GM19240 (cell line): ENCODE measurements around the gene LIAS.
"Not testable (repeated sequence)": the region's sequence is repeated elsewhere in the genome, so short reads cannot be mapped to it uniquely, and the experiment has no call there.

Experiments
- DNase-seq: peaks from one replicate; pipeline ENCODE4 v3.0.0; 2011; ENCODE audit warnings: low spot score; ENCODE audit not compliant: insufficient read length

LIAS gene

DNA sequence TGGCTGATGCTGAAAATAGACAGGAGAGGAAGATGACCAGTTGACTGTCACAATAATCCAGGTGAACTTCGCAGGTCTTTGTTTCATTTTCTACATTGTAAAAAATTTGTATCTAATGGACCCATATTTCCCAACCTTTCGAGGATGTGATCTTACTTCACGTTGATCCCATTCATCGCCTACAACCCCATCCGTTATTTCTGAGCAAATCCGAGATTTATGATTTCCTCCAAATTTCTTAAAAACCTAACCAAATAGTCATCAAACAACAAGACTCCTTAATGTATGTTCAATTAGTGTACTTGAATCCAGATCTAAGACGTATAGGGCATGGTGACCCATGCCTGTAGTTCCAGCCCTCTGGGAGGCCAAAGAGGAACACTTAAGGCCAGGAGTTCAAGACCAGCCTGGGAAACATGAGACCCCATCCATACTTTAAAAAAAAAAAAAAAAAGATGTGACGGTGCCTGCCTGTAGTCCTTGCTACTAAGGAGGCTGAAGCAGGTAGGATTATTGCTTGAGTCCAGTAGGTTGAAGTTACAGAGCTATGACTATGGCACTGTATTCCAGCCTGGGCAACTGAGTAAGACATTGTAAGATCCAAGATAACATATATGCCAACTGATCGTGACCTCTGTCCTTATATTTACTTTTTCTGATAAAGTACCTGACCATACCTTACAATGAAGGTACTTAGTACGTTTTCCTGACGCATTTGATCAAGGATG, 5.8 kb upstream of the LIAS start:
- DNase-seq, result no peak

DNA sequence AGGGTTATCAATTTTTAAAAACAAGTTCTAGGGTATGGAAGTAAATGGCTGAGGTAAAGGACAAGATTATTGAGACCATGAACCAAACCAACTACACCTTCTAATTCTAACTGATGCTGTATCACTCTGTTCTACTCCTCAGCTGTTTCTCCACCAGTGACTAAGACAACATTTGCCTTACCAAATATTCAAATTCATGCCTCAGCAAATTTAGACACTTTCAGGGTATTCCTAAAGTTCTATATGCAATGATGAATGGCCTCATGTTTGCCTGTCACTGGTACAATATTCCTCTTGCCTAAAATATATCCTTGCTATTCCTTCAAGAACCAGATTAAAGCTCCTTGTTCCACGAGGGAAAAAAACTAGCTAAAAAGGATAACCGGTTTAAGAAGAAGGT, 5.1 kb upstream of the LIAS start:
- no peak for DNase-seq

DNA sequence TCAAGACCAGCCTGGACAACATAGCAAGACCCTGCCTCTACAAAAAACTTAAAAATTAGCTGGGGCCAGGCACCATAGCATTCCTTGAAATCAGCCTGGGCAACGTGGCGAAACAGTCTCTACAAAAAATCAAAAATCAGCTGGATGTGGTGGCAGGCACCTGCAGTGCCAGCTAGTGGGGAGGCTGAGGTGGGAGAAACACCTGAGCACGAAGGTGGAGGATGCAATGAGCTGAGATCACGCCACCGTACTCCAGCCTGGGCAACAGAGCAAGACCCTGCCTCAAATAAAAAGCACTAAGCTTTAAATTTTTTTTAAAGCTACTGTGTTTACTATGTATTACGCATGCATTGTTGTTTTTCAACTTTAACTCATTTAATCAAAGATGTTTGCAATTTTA, 3.4 kb upstream of the LIAS start:
- no peak for DNase-seq

DNA sequence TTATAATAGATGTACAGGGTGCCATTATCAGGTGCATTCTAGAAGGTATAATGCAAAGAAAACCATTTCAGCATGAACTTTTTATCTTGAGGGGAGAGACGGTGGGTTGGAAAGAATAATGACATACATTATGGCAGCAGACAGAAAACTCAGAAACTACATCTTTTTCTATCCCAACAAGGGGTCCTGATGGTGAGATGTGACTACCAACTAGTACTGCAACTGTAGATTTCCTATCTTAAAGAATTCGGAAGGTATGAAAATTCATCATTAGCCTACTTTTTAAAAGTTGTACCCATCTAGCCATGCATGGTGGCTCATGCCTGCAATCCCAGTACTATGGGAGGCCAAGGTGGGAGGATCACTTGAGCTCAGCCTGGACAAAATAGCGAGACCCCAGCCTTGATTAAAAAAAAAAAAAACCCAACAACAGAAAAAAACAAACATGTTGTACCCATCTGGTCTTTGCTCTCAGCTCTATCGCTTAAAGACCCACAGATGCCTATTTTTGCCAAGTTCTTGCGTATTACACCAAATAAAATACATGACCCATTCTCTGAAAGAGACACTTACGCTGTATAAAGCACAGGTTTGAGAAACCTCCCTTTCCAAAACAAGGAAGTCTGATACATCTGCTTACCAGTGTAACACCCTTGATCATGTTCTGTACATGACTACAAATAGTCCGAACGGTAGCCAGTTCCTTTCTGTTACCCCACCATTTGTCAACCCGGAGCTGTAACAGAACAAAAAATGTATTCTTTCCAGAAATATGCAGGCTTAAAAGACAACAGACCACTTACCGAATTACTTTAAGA, 1.7 kb upstream of the LIAS start:
- DNase-seq, result no peak

DNA sequence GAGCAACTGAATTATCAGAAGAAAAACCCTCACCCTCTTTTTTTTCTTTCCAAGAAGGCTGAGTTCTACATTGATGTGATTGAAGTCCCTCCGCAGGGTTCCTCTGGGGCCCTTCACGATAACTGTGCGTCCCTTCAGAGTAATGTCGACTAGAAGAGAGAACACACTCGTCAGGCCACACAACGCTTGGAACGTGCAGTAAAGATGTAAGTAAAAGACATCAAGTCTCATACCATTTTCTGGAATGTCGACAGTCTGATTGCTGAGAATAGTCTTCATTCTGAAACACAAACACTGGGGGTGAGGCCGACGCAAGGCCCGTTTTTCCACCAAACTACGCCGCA, 723 bp upstream of the LIAS start:
- not testable (repeated sequence) for DNase-seq

DNA sequence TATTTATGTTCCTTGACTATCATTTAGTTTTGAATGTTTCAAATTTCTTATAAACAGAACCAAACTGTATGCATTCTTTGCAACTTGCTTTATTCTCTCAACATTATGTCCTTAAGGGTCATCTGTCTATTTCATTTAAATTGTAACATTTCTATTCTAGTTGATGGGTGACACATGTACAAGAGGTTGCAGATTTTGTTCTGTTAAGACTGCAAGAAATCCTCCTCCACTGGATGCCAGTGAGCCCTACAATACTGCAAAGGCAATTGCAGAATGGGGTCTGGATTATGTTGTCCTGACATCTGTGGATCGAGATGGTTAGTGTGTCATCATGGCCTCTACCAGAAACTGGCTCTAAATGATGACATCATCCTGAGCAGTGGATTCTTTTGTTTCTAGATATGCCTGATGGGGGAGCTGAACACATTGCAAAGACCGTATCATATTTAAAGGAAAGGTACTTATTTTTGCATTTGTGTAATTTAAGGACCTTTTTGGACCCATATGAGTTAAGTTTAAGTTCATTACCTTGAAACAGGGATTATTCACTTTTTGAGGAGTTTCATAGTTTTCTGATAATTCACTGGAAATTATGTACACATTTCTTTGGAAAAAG, 6.1 kb downstream of the LIAS start:
- DNase-seq, result no peak

DNA sequence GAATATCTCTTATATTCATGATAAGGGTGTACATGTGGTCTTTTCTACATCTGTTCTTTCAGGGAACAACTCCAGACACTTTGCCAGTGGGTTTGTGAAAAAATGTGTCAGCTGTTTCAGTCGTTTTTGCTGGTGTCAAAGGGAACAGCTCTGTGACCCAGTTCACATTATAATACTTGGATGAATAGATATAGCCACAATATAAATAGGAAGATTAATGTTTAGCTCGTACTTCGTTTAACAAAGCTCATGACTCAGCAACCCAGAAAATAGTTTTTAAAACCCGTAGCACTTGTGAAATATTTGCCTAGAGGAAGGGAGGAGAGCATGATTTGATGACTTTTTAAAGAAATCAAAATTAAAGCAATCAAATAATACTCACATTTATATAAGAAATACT, 7.9 kb downstream of the LIAS start:
- no peak for DNase-seq

DNA sequence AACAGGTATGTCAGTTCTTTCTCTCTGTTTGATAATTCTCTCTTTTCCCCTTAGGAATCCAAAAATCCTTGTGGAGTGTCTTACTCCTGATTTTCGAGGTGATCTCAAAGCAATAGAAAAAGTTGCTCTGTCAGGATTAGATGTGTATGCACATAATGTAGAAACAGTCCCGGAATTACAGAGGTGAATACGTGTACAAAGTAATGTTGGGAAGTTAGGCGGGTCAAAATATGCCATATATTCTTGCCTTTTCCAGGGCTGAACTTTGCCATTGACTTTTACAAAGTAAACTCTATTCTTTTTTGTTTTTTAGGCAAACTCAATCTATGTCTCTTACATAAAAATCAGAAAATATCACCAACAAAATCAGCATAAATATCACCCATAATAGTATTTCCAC, 8.6 kb downstream of the LIAS start:
- no peak for DNase-seq

DNA sequence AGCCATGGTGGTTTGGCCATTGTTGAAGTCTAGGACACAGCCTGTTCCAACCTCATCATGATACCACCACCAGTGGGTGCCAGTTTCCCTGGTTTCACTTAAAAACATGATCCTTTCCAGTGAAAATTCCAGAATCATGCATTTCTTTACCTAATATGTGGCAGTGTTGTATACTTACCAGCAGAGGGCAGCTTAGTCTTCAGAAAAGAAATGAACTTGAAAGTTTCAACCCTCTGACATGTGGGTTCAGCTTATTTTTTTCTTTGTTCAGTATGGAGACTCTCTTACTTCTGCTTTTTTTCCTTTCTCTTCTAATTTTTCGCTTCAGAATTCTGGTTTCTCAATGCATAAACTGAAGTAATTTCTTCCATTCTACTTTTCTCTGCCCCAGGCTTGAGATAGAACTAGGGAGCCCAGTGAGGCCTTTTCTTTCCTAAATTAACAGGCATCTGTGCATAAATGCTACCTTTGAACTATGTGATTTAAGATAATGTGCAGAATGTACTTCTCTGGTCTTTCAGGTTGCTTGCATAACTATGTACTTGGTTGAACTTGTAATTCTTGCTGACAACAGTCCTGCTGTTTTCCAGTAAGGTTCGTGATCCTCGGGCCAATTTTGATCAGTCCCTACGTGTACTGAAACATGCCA, 10.7 kb downstream of the LIAS start:
- DNase-seq, result peak; percentile 12

DNA sequence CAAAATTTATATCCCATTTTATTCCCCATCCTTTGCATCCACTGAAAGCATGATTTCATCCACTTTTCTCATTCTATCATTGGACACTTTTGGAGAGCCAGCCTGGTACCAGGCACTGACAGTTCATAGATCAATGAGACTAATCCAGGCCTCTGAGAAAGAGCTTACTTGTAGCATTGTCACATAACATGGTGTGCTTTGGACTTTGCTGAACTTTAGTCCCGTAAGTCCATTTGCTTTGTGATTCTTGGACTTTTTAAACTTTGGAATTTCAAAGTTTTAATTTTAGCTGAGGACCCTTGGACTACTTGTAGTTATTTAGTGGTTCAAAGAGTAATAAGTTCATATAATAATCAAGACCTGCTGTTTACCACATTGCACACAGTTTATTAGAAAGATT, 11.5 kb downstream of the LIAS start:
- DNase-seq, result no peak

DNA sequence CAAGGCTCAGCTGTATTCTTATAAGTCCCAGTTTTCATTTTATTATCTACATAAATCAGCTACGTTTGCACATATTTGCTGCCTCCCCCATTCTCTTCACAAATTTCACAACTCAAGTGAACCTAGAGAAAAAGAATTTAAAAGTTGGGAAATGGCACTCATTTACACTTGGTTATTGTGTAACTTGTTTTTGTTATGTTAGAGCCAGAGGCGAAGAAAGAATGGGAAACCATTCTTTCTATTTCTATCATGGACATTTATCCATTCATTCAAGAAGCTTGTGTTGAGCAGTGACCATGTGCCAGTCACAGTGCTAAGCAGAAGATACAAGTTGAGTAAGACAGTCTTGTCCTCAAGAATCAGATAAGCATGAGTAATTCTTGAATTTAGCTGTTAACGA, 13.5 kb downstream of the LIAS start:
- DNase-seq, result no peak

DNA sequence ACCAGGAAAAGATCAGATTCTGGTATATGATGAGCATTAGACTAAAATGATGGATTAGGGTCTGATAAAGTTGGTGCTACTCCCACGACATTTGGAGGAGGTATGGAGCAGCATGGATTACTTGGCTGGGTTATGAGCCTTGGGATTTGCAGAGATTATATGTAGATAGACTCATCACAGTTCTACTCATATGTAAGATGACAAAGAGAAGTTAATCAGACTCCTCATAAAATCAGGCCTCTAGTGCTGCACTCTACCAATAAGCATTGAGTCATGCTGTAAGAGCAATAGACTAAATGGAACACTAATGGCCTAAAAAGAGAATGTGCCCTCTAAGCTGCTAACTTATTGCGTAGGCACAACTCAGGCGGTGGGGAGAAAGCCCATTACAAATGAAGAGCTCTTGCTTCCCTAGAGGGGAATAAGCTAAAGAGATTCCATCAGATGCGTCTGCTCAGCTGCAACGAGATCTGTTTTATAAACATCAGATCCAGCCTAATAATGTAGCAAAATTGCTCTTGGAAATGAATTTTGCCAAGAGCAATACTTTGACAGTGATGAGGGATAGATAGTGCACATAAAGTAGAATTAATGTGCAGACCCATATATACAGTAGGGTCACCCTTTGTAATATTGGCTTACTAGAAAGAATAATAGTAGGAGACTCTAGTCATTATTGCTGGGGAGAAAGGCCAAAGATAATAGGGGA, 17.5 kb downstream of the LIAS start:
- no peak for DNase-seq

DNA sequence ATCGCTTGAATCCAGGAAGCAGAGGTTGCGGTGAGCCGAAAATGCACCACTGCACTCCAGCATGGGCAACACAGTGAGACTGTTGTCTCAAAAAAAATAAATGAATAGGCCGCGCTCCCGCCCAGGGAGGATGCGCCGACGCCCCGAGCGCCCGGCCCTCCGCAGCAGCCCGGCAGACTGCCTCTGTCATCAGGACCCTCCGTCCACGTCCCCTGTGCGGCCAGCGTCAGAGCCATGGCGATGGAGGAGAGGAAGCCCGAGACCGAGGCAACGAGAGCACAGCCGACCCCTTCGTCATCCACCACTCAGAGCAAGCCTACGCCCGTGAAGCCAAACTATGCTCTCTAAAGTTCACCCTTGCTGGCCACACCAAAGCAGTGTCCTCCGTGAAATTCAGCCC, 21.4 kb downstream of the LIAS start:
- no peak for DNase-seq

DNA sequence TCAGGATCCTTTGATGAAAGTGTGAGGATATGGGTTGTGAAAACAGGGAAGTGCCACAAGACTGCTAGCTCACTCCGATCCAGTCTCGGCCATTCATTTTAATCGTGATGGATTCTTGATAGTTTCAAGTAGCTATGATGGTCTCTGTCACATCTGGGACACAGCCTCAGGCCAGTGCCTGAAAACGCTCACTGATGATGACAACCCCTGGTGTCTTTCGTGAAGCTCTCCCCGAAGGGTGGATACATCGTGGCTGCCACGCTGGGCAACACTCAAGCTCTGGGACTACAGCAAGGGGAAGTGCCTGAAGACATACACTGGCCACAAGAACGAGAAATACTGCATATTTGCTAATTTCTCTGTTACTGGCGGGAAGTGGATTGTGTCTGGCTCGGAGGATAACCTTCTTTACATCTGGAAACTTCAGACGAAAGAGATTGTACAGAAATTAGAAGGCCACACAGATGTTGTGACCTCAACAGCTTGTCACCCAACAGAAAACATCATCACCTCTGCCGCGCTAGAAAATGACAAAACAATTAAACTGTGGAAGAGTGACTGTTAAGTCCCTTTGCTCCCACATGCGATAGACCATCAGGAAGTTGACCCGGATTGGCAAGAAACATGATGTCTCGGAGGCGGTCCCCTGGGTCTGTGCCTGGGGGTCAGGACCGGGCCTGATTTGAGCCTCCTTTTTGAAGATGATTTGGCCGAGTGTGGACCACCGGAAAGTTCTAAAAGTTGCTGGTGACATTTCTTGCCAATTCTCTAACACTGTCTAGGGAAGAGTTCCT, 22.2 kb downstream of the LIAS start:
- DNase-seq, result no peak

DNA sequence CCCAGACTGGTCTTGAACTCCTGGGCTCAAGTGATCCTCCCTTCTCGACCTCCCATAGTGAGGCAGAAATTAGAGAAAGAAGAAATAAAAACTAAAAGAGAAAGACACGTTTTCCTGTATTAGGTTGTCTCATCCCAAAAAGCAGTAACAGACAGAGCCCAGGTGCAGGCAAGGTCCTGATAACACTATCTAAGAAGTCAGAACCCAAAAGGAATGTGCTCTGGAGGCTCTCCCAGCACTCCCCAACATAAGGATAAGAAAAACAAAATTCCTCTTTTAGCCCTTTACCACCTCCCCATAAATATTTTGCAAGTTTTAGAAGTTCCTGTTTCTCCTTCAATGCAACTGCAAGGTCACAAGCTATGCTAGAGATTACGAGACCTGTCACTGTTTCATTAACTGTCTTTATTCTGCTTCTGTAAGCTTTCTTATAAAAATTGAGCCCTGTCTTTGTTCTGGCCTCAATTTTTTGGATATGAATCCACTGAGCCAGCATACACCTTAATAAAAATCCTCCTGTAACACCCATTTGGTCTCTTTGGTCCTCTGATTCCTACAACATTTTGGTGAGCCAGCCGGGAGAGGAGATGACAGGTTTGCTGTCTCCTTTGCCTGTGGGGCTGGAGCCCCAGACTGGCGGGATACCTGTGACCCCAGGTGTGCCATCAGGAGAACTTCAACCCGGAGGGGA, 25.9 kb downstream of the LIAS start:
- no peak for DNase-seq

DNA sequence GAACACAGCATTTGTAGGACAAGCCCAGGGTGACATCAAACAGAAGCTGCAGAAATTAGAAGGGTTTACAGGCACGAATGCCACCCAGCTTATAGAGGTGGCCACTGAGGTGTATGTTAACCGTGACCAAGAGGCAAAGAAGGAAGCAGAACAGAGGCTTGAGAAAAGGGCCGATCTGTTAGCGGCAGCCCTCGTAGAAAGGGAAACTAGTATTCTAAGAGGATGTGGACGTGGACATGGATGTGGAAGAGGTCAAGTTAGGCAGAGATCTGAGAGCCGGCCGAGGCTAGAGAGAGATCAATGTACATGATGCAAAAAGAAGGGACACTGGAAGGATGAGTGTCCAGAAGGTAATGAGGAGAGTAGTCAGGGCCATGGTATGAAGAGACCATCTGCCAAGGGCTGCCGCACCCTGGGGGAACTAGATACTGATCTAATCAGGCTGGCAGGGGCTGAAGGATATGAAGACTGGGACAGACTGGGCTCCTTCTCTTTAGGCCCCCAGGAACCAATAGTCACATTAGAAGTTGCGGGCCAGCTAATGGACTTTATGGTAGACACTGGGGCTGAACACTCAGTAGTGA, 27.5 kb downstream of the LIAS start:
- no peak for DNase-seq

DNA sequence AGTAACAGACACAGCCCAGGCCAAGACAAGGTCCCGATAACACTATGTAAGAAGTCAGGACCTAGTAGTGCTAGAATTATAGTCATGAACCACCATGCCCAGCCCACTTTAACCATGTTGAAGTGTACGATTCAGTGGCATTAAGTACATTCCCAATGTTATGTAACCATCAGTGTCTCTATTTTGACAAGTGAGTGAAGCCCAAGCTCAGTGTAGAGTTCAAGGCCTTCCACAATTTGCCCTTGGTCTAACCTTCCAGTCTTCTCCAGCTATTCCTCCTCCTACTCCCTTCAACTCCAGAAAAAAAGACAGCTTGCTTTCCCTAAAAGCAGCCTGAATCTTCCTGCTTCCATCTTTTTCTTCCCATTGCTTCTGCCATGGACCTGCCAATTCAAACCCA, 31.5 kb downstream of the LIAS start:
- DNase-seq, result no peak

DNA sequence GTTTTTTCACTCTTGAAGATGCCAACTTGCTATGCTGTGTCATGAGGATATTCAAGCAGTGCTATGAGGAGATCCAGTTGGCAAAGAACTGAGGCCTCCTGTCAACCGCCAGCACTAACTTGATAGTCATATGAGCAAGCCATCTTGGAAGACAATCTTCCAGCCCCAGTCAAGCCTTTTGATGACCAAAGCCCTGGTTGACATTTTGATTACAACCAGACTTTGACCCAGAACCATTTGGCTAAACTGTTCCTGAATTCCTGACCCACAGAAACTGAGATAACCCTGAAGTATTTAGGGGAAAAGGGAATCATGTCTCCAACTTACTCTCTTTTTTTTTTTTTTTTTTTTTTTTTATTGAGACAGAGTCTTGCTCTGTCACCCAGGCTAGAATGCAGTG, 35.5 kb downstream of the LIAS start:
- no peak for DNase-seq

DNA sequence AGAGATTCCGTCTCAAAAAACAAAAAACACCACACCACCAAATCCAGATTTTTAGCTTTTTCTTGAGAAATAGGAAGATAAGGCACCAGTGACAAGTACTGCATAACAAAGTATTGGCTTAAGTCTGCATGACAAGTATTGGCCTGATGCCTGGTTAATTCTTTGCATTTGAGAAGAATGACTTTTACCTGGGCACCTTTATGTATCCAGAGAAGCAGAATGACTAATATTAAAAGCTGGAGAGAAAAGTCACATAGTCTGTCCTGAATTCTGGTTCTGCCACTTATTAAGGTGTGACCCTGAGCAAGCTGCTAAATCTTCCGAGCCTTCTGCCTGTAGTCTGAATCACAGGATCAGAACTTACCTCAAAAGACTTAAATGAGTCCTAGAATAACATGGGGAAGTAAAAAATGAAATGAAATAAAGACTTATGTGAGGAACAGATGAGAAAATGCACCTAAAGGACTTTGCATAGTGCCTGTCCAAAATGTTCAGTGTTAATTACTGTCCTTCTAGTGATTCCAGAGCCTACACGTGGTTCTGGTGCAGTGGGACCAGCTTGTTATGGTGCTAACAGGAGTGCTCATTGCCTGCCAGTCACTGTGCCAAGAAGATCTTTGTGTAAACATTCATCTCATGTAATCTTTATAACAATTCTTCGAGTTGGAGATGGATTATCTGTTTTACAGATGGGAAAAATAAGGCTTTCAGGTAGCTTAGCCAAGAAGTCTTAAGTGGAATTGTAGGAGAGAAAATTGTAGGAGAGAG, 36.8 kb downstream of the LIAS start:
- DNase-seq, result no peak
